Measurements from ENCODE around the gene TMEM250. TPM values are rescaled to one million over a fixed set of nuclear protein-coding genes. Genes with fewer than 3 reads are reported as not detected.

Gene TMEM250
- polyA plus RNA-seq, 6 donors from 2014 or later = 6.8 to 26.5 (median 18.0) TPM

GRCh38 chr9:136119061-136119882, 597 bp upstream of the TMEM250 start:
- Mint-ChIP-seq H3K9me3 (no peaks in the 10 kb centered on the region), H3K27me3 (peaks cover 0 to 3% (median 0%) of the 10 kb centered on the region in 3 donors), H3K27ac (peak overlapping the region; percentile 28 to 95 (median 83)), H3K4me1 (peaks cover 8 to 13% (median 11%) of the 10 kb centered on the region in 3 donors), H3K4me3 (peak overlapping the region; percentile 75 to 92 (median 86)), H3K36me3 (no peaks in the 10 kb centered on the region)
- DNase-seq = no peak
- ATAC-seq (ENCODE audit: low read depth in 2 of 2) = peak; percentile 14 to 16

GRCh38 chr9:136117916-136118319, 757 bp downstream of the TMEM250 start:
- peak overlapping the region in 4 of 6 donors; percentile 26 to 83 (median 42) for H3K27ac Mint-ChIP-seq
- no peaks in the 10 kb centered on the region for H3K36me3 Mint-ChIP-seq
- peaks cover 6 to 11% (median 9%) of the 10 kb centered on the region in 3 donors for H3K4me1 Mint-ChIP-seq
- no peaks in the 10 kb centered on the region for H3K27me3 Mint-ChIP-seq
- no peaks in the 10 kb centered on the region for H3K9me3 Mint-ChIP-seq
- no peak for DNase-seq
- ATAC-seq (ENCODE audit: low read depth in 2 of 2) = no peak
- H3K4me3 Mint-ChIP-seq = peak overlapping the region; percentile 65 to 90 (median 84)

- Mint-ChIP-seq H3K36me3 (no peaks in the 10 kb centered on the region), H3K9me3 (no peaks in the 10 kb centered on the region), H3K4me1 (peaks cover 3 to 9% (median 5%) of the 10 kb centered on the region in 3 donors), H3K27ac (peak overlapping the region in 4 of 6 donors; percentile 26 to 83 (median 42)), H3K27me3 (no peaks in the 10 kb centered on the region), H3K4me3 (peak overlapping the region; percentile 65 to 90 (median 84))
- DNase-seq = no peak
- no peak for ATAC-seq (ENCODE audit: low read depth in 2 of 2)
Measured at GRCh38 chr9:136117291-136117915, 1.3 kb downstream of the TMEM250 start.

GRCh38 chr9:136116360-136117098, 2.1 kb downstream of the TMEM250 start:
- ATAC-seq (ENCODE audit: low read depth in 2 of 2) (no peak), DNase-seq (no peak)
- H3K36me3 Mint-ChIP-seq = no peaks in the 10 kb centered on the region
- H3K9me3 Mint-ChIP-seq = no peaks in the 10 kb centered on the region
- H3K27me3 Mint-ChIP-seq = no peaks in the 10 kb centered on the region
- H3K4me1 Mint-ChIP-seq = peaks cover 3 to 9% (median 5%) of the 10 kb centered on the region in 3 donors
- peak overlapping the region in 5 of 8 donors; percentile 21 to 84 (median 61) for H3K4me3 Mint-ChIP-seq
- H3K27ac Mint-ChIP-seq = no peak overlapping the region

- Mint-ChIP-seq H3K27me3 (no peaks in the 10 kb centered on the region), H3K4me1 (peaks cover 3 to 13% (median 5%) of the 10 kb centered on the region in 3 donors), H3K27ac (no peak overlapping the region), H3K4me3 (peak overlapping the region in 1 of 8 donors; percentile 32), H3K36me3 (no peaks in the 10 kb centered on the region), H3K9me3 (no peaks in the 10 kb centered on the region)
- no peak for ATAC-seq (ENCODE audit: low read depth in 2 of 2)
- no peak for DNase-seq
Measured at GRCh38 chr9:136115641-136116359, 2.9 kb downstream of the TMEM250 start.

GRCh38 chr9:136115206-136115605, 3.5 kb downstream of the TMEM250 start:
- Mint-ChIP-seq H3K4me1 (peaks cover 3 to 14% (median 8%) of the 10 kb centered on the region in 3 donors), H3K27me3 (no peaks in the 10 kb centered on the region), H3K4me3 (peak overlapping the region in 1 of 8 donors; percentile 58), H3K36me3 (no peaks in the 10 kb centered on the region), H3K27ac (no peak overlapping the region), H3K9me3 (no peaks in the 10 kb centered on the region)
- ATAC-seq (ENCODE audit: low read depth in 2 of 2) (no peak), DNase-seq (no peak)

- no peak for DNase-seq
- ATAC-seq (ENCODE audit: low read depth in 2 of 2) = no peak
- Mint-ChIP-seq H3K4me3 (peak overlapping the region in 1 of 8 donors; percentile 58), H3K9me3 (no peaks in the 10 kb centered on the region), H3K4me1 (peaks cover 3 to 14% (median 13%) of the 10 kb centered on the region in 3 donors), H3K27ac (no peak overlapping the region), H3K27me3 (no peaks in the 10 kb centered on the region), H3K36me3 (no peaks in the 10 kb centered on the region)
Measured at GRCh38 chr9:136114610-136115009, 4.1 kb downstream of the TMEM250 start.

GRCh38 chr9:136112541-136112940, 6.1 kb downstream of the TMEM250 start:
- DNase-seq = no peak
- Mint-ChIP-seq H3K27me3 (peaks cover 0 to 8% (median 0%) of the 10 kb centered on the region in 3 donors), H3K4me3 (no peak overlapping the region), H3K4me1 (peaks cover 7 to 27% (median 19%) of the 10 kb centered on the region in 3 donors), H3K36me3 (no peaks in the 10 kb centered on the region), H3K9me3 (no peaks in the 10 kb centered on the region), H3K27ac (no peak overlapping the region)
- no peak for ATAC-seq (ENCODE audit: low read depth in 2 of 2)

GRCh38 chr9:136111910-136112309, 6.8 kb downstream of the TMEM250 start:
- no peak for ATAC-seq (ENCODE audit: low read depth in 2 of 2)
- Mint-ChIP-seq H3K4me1 (peaks cover 13 to 33% (median 25%) of the 10 kb centered on the region in 3 donors), H3K27me3 (peaks cover 0 to 14% (median 0%) of the 10 kb centered on the region in 3 donors), H3K9me3 (no peaks in the 10 kb centered on the region), H3K4me3 (peak overlapping the region in 2 of 8 donors; percentile 47 to 64), H3K27ac (no peak overlapping the region), H3K36me3 (no peaks in the 10 kb centered on the region)
- no peak for DNase-seq

- H3K4me1 Mint-ChIP-seq = peaks cover 14 to 31% (median 30%) of the 10 kb centered on the region in 3 donors
- peak overlapping the region in 3 of 8 donors; percentile 37 to 77 (median 64) for H3K4me3 Mint-ChIP-seq
- H3K27ac Mint-ChIP-seq = peak overlapping the region in 1 of 6 donors; percentile 45
- H3K36me3 Mint-ChIP-seq = no peaks in the 10 kb centered on the region
- ATAC-seq (ENCODE audit: low read depth in 2 of 2) (no peak), DNase-seq (no peak)
- no peaks in the 10 kb centered on the region for H3K9me3 Mint-ChIP-seq
- H3K27me3 Mint-ChIP-seq = peaks cover 0 to 17% (median 0%) of the 10 kb centered on the region in 3 donors
Measured at GRCh38 chr9:136111190-136111589, 7.5 kb downstream of the TMEM250 start.

- peak overlapping the region in 2 of 6 donors; percentile 42 to 84 for H3K27ac Mint-ChIP-seq
- H3K4me3 Mint-ChIP-seq = peak overlapping the region; percentile 56 to 86 (median 76)
- H3K4me1 Mint-ChIP-seq = peaks cover 17 to 35% (median 31%) of the 10 kb centered on the region in 3 donors
- DNase-seq (no peak), ATAC-seq (ENCODE audit: low read depth in 2 of 2) (peak; percentile 5 to 9)
- H3K36me3 Mint-ChIP-seq = no peaks in the 10 kb centered on the region
- H3K9me3 Mint-ChIP-seq = no peaks in the 10 kb centered on the region
- peaks cover 0 to 22% (median 0%) of the 10 kb centered on the region in 3 donors for H3K27me3 Mint-ChIP-seq
Measured at GRCh38 chr9:136110082-136111061, 8.3 kb downstream of the TMEM250 start.

Measured in naive B cell (primary cell).